IMR-90 (cell line): ENCODE results near the gene NMRK2. TPM values are rescaled to one million over a fixed set of nuclear protein-coding genes. Genes with fewer than 3 reads are reported as not detected.
A peak's percentile ranks its signal among the peaks of the same experiment; 100 is the strongest.

Source experiments
- ATAC-seq: fragments of 200-7000 bp; cut with Tn5 transposase; 2 replicates; pipeline ENCODE4 v1.9.1; 2020; ENCODE audit warnings: low read depth, mild to moderate bottlenecking, moderate library complexity
- BruUV-seq: library from RNA; stranded (reverse); fragments of 400-500 nt; replicated peaks from 2 replicates; lab custom pipeline; 2021; lab: Mats Ljungman, UMichigan
- CTCF ChIA-PET: fragments of 300-600 bp; formaldehyde crosslinking; extraction: SDS; loops from one replicate; lab custom pipeline; 2021; ENCODE audit warnings: antibody characterized with exemption; lab: Yijun Ruan, JAX
- POLR2A ChIA-PET: fragments of 300-600 bp; sonication (Branson Sonifier 250); formaldehyde crosslinking; loops from one replicate; lab custom pipeline; 2022; ENCODE audit warnings: antibody characterized with exemption; ENCODE audit not compliant: unreplicated experiment; lab: Charles Lee
- DNase-seq: peaks from one replicate; pipeline ENCODE4 v3.0.0; 2013
- H2AFZ ChIP-seq: replicated peaks from 2 replicates; pipeline ENCODE3; 2013; ENCODE audit warnings: low read length, mild to moderate bottlenecking; ENCODE audit not compliant: poor library complexity
- H2AK5ac ChIP-seq: 2 replicates; pipeline ENCODE4 v1.6.1; 2013; ENCODE audit warnings: low read depth, low read length, inconsistent platforms
- H2AK9ac ChIP-seq: replicated peaks from 2 replicates; pipeline ENCODE3; 2013; ENCODE audit warnings: mild to moderate bottlenecking, low read depth, low read length, moderate library complexity; ENCODE audit not compliant: poor library complexity
- H2BK120ac ChIP-seq: 2 replicates; pipeline ENCODE4 v1.6.1; 2013; ENCODE audit warnings: low read depth, low read length, inconsistent platforms
- H2BK15ac ChIP-seq: 3 replicates; pipeline ENCODE4 v1.6.1; 2013; ENCODE audit warnings: low read depth, low read length, inconsistent platforms
- H2BK20ac ChIP-seq: 2 replicates; pipeline ENCODE4 v1.6.1; 2013; ENCODE audit warnings: low read depth, mild to moderate bottlenecking, inconsistent platforms, low read length, moderate library complexity
- H2BK5ac ChIP-seq: 2 replicates; pipeline ENCODE4 v1.6.1; 2013; ENCODE audit warnings: mild to moderate bottlenecking, low read depth, low read length, inconsistent platforms; ENCODE audit not compliant: poor library complexity, severe bottlenecking
- H3K14ac ChIP-seq: replicated peaks from 2 replicates; pipeline ENCODE4 v1.6.1; 2013; ENCODE audit warnings: low read depth, low read length, inconsistent platforms
- H3K18ac ChIP-seq: 2 replicates; pipeline ENCODE4 v1.6.1; 2013; ENCODE audit warnings: low read depth, low read length, control low read depth
- H3K23ac ChIP-seq: 2 replicates; pipeline ENCODE4 v1.6.1; 2013; ENCODE audit warnings: low read depth, low read length, inconsistent platforms
- H3K27ac ChIP-seq: 2 replicates; pipeline ENCODE4 v1.5.1; 2013; ENCODE audit warnings: mild to moderate bottlenecking, control low read depth, low read length; ENCODE audit not compliant: insufficient read depth
- H3K27me3 ChIP-seq: 2 replicates; pipeline ENCODE4 v1.6.1; 2013; ENCODE audit warnings: low read length; ENCODE audit not compliant: control insufficient read depth, insufficient read depth
- H3K36me3 ChIP-seq: 2 replicates; pipeline ENCODE4 v1.6.1; 2013; ENCODE audit warnings: low read length, mixed read lengths; ENCODE audit not compliant: control insufficient read depth, insufficient read depth
- H3K4ac ChIP-seq: 2 replicates; pipeline ENCODE4 v1.6.1; 2013; ENCODE audit warnings: low read depth, low read length, inconsistent platforms
- H3K4me1 ChIP-seq: 2 replicates; pipeline ENCODE4 v1.6.1; 2013; ENCODE audit warnings: low read length, mixed read lengths; ENCODE audit not compliant: control insufficient read depth, insufficient read depth
- H3K4me2 ChIP-seq: 2 replicates; pipeline ENCODE4 v1.6.1; 2013; ENCODE audit warnings: low read depth, mild to moderate bottlenecking, control low read depth, low read length, moderate library complexity
- H3K4me3 ChIP-seq: 2 replicates; pipeline ENCODE4 v1.5.1; 2013; ENCODE audit warnings: low read depth, mild to moderate bottlenecking, control low read depth, low read length, moderate library complexity; ENCODE audit not compliant: insufficient read depth
- H3K56ac ChIP-seq: 2 replicates; pipeline ENCODE4 v1.6.1; 2013; ENCODE audit warnings: low read length, inconsistent platforms; ENCODE audit not compliant: insufficient read depth; ENCODE audit errors: extremely low read depth
- H3K79me1 ChIP-seq, 2 experiments: 2 replicates each; pipeline ENCODE4 v1.6.1; 2013; ENCODE audit warnings: low read length in 2 of 2, inconsistent platforms in 1 of 2, low read depth in 1 of 2
- H3K9ac ChIP-seq: 2 replicates; pipeline ENCODE4 v1.6.1; 2013; ENCODE audit warnings: low read depth, low read length, control low read depth
- H3K9me1 ChIP-seq: 2 replicates; pipeline ENCODE4 v1.6.1; 2013; ENCODE audit warnings: low read length, inconsistent platforms; ENCODE audit not compliant: insufficient read depth
- H3K9me3 ChIP-seq: 2 replicates; pipeline ENCODE4 v1.6.1; 2013; ENCODE audit warnings: low read length; ENCODE audit not compliant: control insufficient read depth, insufficient read depth
- H4K20me1 ChIP-seq: 2 replicates; pipeline ENCODE4 v1.6.1; 2013; ENCODE audit warnings: low read length, inconsistent platforms; ENCODE audit not compliant: insufficient read depth
- H4K5ac ChIP-seq: 2 replicates; pipeline ENCODE4 v1.6.1; 2013; ENCODE audit warnings: mild to moderate bottlenecking, low read depth, low read length, control low read depth
- H4K8ac ChIP-seq, 2 experiments: 2 replicates each; pipeline ENCODE4 v1.6.1; 2013; ENCODE audit warnings: low read depth in 2 of 2, low read length in 2 of 2, control low read depth in 1 of 2, inconsistent platforms in 1 of 2
- H4K91ac ChIP-seq: 2 replicates; pipeline ENCODE4 v1.6.1; 2013; ENCODE audit warnings: low read depth, low read length, inconsistent platforms; ENCODE audit not compliant: insufficient read depth
- BHLHE40 ChIP-seq: fragments of 150-350 bp; IDR thresholded peaks from 2 replicates; pipeline ENCODE4 v1.6.1; 2016; ENCODE audit warnings: mild to moderate bottlenecking, low read depth, low read length
- CEBPB ChIP-seq: IDR thresholded peaks from 2 replicates; pipeline ENCODE4 v1.6.1; 2012; ENCODE audit warnings: low read depth, low read length, improper control_type of control experiment
- CHD1 ChIP-seq: IDR thresholded peaks from 2 replicates; pipeline ENCODE4 v1.6.1; 2012; ENCODE audit warnings: low read depth, low read length, improper control_type of control experiment
- CTCF ChIP-seq: conservative IDR thresholded peaks from 2 replicates; pipeline ENCODE4 v1.5.1; 2012; ENCODE audit warnings: mild to moderate bottlenecking, low read depth, low read length, improper control_type of control experiment
- FOS ChIP-seq: fragments of 150-350 bp; IDR thresholded peaks from 2 replicates; pipeline ENCODE4 v1.6.1; 2016; ENCODE audit warnings: low read depth, low read length
- MAFK ChIP-seq: IDR thresholded peaks from 2 replicates; pipeline ENCODE4 v1.6.1; 2012; ENCODE audit warnings: low read depth, low read length, improper control_type of control experiment
- MAZ ChIP-seq: IDR thresholded peaks from 2 replicates; pipeline ENCODE4 v1.6.1; 2012; ENCODE audit warnings: low read depth, mild to moderate bottlenecking, low read length, improper control_type of control experiment, moderate library complexity, borderline replicate concordance
- MXI1 ChIP-seq: IDR thresholded peaks from 2 replicates; pipeline ENCODE4 v1.6.1; 2012; ENCODE audit warnings: low read depth, mild to moderate bottlenecking, low read length, moderate library complexity, borderline replicate concordance
- NFE2L2 ChIP-seq: fragments of 150-350 bp; IDR thresholded peaks from 2 replicates; pipeline ENCODE4 v1.6.1; 2016; ENCODE audit warnings: low read depth, mild to moderate bottlenecking, low read length
- POLR2A ChIP-seq: IDR thresholded peaks from 2 replicates; pipeline ENCODE4 v1.6.1; 2012; ENCODE audit warnings: mild to moderate bottlenecking, low read depth, low read length
- RAD21 ChIP-seq: IDR thresholded peaks from 2 replicates; pipeline ENCODE4 v1.6.1; 2012; ENCODE audit warnings: low read length, improper control_type of control experiment
- RFX5 ChIP-seq: IDR thresholded peaks from 2 replicates; pipeline ENCODE4 v1.8.0; 2012; ENCODE audit warnings: low read depth, mild to moderate bottlenecking, low read length, moderate library complexity
- SMC3 ChIP-seq: fragments of 150-350 bp; IDR thresholded peaks from 2 replicates; pipeline ENCODE4 v1.6.1; 2016; ENCODE audit warnings: low read depth, mild to moderate bottlenecking, antibody characterized with exemption, low read length, moderate library complexity
- WGBS, 2 experiments: methylation state at CpG; one replicate each; pipeline versions ENCODE4 v1.1.5 to v1.1.7; 2013; ENCODE audit warnings: missing lambda C conversion rate in 2 of 2; ENCODE audit not compliant: insufficient read length in 1 of 2; ENCODE audit errors: extremely low coverage in 2 of 2; 5-methylcytosine and 5-hydroxymethylcytosine counted together
- dilution Hi-C: fragments of 300-500 bp; cut with HindIII; formaldehyde crosslinking; loops from one replicate; pipeline ENCODE4 v1.14.3; 2018; ENCODE audit warnings: low sequenced_read_pairs; ENCODE audit not compliant: unreplicated experiment
- in situ Hi-C: fragments of 300-500 bp; cut with MboI; formaldehyde crosslinking; loops from 3 replicates; pipeline ENCODE4 v1.14.3; 2019; ENCODE audit warnings: low sequenced_read_pairs, inconsistent platforms, mixed read lengths
- intact Hi-C: fragments of 100-400 bp; cut with micrococcal nuclease; formaldehyde crosslinking; loops from 2 replicates; pipeline ENCODE4 v1.10.0; 2022
- polyA plus RNA-seq, 3 experiments: library from polyadenylated mRNA; depleted of rRNA; stranded (reverse); fragments of >200 nt; gene quantifications; 2 replicates each; pipeline ENCODE4 v1.2.3, GENCODE V29; 2012; ENCODE audit warnings: low replicate concordance in 1 of 3
- total RNA-seq: library from RNA; depleted of rRNA; stranded (reverse); fragments of >200 nt; gene quantifications from 2 replicates; pipeline ENCODE4 v1.2.3, GENCODE V29; 2012
- TF ChIP-seq, protein P1 (sequence below): fragments of 150-350 bp; IDR thresholded peaks from 2 replicates; pipeline ENCODE4 v1.6.1; 2017; ENCODE audit warnings: mild to moderate bottlenecking, antibody characterized with exemption, low read length, low read depth

The NMRK2 gene
- total and polyA plus RNA-seq, 2 of the 4 experiments (the other 2 are of a cell fraction), result not detected

DNA sequence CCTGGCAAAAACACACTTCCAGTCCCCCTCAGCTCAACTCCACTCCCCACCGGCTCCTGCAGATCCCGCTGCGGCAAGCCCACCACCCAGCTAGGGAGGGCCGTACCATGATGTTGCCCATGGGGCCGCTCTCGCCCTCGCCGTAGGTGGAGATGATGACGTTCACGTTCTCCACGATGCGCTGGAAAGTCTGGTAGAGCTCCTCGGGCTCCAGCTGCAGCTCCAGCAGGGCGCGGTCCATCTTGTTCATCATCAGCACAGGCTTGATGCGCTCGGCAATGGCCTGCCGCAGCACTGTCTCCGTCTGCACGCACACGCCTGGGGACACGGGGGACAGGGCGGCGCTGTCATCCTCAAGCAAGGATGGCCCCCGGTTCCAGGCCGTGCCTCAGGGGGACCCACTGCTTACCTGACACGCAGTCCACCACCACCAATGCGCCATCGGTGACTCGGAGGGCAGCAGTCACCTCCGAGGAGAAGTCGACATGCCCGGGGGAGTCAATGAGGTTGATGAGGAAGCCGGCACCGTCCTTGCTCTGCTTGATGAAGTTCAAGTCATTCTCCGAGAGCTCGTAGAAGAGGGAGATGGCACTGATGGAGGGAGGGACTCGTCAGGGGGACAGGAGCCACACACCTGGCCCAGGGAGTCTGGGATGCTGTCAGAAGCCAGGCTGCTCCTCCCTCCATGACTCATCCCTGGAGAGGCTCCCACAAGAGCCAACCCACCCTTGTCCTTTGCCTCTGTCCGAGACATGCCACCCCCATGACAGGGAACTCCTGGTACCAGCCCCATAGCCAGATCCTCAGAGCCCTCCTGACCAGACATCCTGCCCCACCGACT is 50.1 kb downstream of the NMRK2 start:
- 0 out of 2 replicates have a peak, but pooled peaks cover 7% of the 10 kb centered on the region for H3K9me1 ChIP-seq
- H2BK20ac ChIP-seq, result no peak overlapping the region
- no peak overlapping the region for H3K27ac ChIP-seq
- DNase-seq (peak; percentile 74), ATAC-seq (peak; percentile 5; the same call in 1 of the 2 replicates)
- H4K8ac ChIP-seq, result no peak overlapping the region
- POLR2A ChIA-PET, result no interaction called here
- peaks cover 5 to 73% of the 10 kb centered on the region in 2 experiments; a peak in 3 of 4 replicates for H3K79me1 ChIP-seq
- H3K23ac ChIP-seq, result peak overlapping the region; percentile 98; the same call in 1 of the 2 replicates
- CTCF ChIA-PET, result no interaction called here
- 93% methylated on average over 21 of the region's 40 CpGs; no CpG with 5 or more reads in 1 of the 2 experiments for WGBS, 2 experiments
- no peak overlapping the region for H2BK120ac ChIP-seq
- H3K9ac ChIP-seq, result peak overlapping the region; percentile 98
- peak overlapping the region; percentile 94 for H3K4me2 ChIP-seq
- H2BK5ac ChIP-seq, result no peak overlapping the region
- 0 out of 2 replicates have a peak overlapping the region, but pooled peaks have one; percentile 98 for H3K14ac ChIP-seq
- TSS peak; percentile 76 for BruUV-seq
- peak overlapping the region; percentile 4 for H2AK9ac ChIP-seq
- H3K27me3 ChIP-seq, result no peaks in the 10 kb centered on the region
- in situ Hi-C loops (no loop called here), intact Hi-C loops (no loop called here), dilution Hi-C loops (no loop called here)
- no peak overlapping the region for H3K4ac ChIP-seq
- no peak overlapping the region for H3K56ac ChIP-seq
- H3K4me1 ChIP-seq, result peaks cover 13% of the 10 kb centered on the region
- no peak overlapping the region for H2AFZ ChIP-seq
- no peak overlapping the region for H2AK5ac ChIP-seq
- no peaks in the 10 kb centered on the region for H3K9me3 ChIP-seq
- H3K18ac ChIP-seq, result no peak overlapping the region
- H3K4me3 ChIP-seq, result peak overlapping the region; percentile 79; the same call in 1 of the 2 replicates
- H4K20me1 ChIP-seq, result peaks cover 73% of the 10 kb centered on the region
- H3K36me3 ChIP-seq, result peaks cover 62% of the 10 kb centered on the region
- H2BK15ac ChIP-seq, result no peak overlapping the region
- H4K91ac ChIP-seq, result no peak overlapping the region
- no peak overlapping the region for H4K5ac ChIP-seq
- no peak for TF ChIP-seq RFX5
- TF ChIP-seq, protein P1, sequence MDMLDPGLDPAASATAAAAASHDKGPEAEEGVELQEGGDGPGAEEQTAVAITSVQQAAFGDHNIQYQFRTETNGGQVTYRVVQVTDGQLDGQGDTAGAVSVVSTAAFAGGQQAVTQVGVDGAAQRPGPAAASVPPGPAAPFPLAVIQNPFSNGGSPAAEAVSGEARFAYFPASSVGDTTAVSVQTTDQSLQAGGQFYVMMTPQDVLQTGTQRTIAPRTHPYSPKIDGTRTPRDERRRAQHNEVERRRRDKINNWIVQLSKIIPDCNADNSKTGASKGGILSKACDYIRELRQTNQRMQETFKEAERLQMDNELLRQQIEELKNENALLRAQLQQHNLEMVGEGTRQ, result no peak
- 0 out of 2 replicates have a peak, but pooled peaks have one; percentile 12 for TF ChIP-seq MAZ
- no peak for TF ChIP-seq MAFK
- TF ChIP-seq CHD1, result no peak
- TF ChIP-seq BHLHE40, result no peak
- TF ChIP-seq CEBPB, result no peak
- TF ChIP-seq POLR2A, result peak; percentile 53; the same call in 1 of the 2 replicates
- TF ChIP-seq FOS, result peak; percentile 43
- TF ChIP-seq SMC3, result no peak
- TF ChIP-seq MXI1, result peak; percentile 70; the same call in 1 of the 2 replicates
- TF ChIP-seq CTCF, result no peak
- TF ChIP-seq RAD21, result no peak
- no peak for TF ChIP-seq NFE2L2
